AG10803 (cell line): ENCODE data around the gene PEX3.

Experiments used
- DNase-seq: peaks from one replicate; pipeline ENCODE4 v3.0.0; 2010; ENCODE audit warnings: low read depth
- H3K4me3 ChIP-seq: 2 replicates; pipeline ENCODE4 v1.5.1; 2011; ENCODE audit warnings: mild to moderate bottlenecking, low read length, control low read depth
- CTCF ChIP-seq: conservative IDR thresholded peaks from 2 replicates; pipeline ENCODE4 v1.5.1; 2011; ENCODE audit warnings: mild to moderate bottlenecking, low read length, control low read depth, inconsistent platforms

PEX3 gene

GRCh38 chr6:143471822-143472221 is 21.2 kb downstream of the PEX3 start:
- TF ChIP-seq CTCF, result no peak
- no peak overlapping the region for H3K4me3 ChIP-seq
- DNase-seq, result no peak

- TF ChIP-seq CTCF, result no peak
- no peak for DNase-seq
- H3K4me3 ChIP-seq, result no peak overlapping the region
Measured at GRCh38 chr6:143476545-143476944, 25.9 kb downstream of the PEX3 start.

- DNase-seq, result no peak
- TF ChIP-seq CTCF, result no peak
- H3K4me3 ChIP-seq, result no peak overlapping the region
Measured at GRCh38 chr6:143478479-143479062, 28.0 kb downstream of the PEX3 start.

GRCh38 chr6:143482593-143482992 is 32.0 kb downstream of the PEX3 start:
- no peak for DNase-seq
- no peak for TF ChIP-seq CTCF

GRCh38 chr6:143485967-143486366 is 35.4 kb downstream of the PEX3 start:
- peak; percentile 23 for DNase-seq
- no peak for TF ChIP-seq CTCF
- H3K4me3 ChIP-seq, result no peak overlapping the region

More at GRCh38 chr6:143482593-143482992, 32.0 kb downstream of the PEX3 start:
- no peak overlapping the region for H3K4me3 ChIP-seq

GRCh38 chr6:143486752-143487151 is 36.1 kb downstream of the PEX3 start:
- TF ChIP-seq CTCF, result no peak

GRCh38 chr6:143490244-143490643 is 39.6 kb downstream of the PEX3 start:
- H3K4me3 ChIP-seq, result no peak overlapping the region
- DNase-seq, result no peak
- no peak for TF ChIP-seq CTCF

More at GRCh38 chr6:143486752-143487151, 36.1 kb downstream of the PEX3 start:
- DNase-seq, result no peak
- no peak overlapping the region for H3K4me3 ChIP-seq
